EL (cell line): Measurements from ENCODE around the gene ABCB9.
A peak's percentile ranks its signal among the peaks of the same experiment; 100 is the strongest.

Source experiments
- DNase-seq: peaks from one replicate; pipeline ENCODE4 v3.0.0-alpha.2; 2016

The ABCB9 gene

DNA sequence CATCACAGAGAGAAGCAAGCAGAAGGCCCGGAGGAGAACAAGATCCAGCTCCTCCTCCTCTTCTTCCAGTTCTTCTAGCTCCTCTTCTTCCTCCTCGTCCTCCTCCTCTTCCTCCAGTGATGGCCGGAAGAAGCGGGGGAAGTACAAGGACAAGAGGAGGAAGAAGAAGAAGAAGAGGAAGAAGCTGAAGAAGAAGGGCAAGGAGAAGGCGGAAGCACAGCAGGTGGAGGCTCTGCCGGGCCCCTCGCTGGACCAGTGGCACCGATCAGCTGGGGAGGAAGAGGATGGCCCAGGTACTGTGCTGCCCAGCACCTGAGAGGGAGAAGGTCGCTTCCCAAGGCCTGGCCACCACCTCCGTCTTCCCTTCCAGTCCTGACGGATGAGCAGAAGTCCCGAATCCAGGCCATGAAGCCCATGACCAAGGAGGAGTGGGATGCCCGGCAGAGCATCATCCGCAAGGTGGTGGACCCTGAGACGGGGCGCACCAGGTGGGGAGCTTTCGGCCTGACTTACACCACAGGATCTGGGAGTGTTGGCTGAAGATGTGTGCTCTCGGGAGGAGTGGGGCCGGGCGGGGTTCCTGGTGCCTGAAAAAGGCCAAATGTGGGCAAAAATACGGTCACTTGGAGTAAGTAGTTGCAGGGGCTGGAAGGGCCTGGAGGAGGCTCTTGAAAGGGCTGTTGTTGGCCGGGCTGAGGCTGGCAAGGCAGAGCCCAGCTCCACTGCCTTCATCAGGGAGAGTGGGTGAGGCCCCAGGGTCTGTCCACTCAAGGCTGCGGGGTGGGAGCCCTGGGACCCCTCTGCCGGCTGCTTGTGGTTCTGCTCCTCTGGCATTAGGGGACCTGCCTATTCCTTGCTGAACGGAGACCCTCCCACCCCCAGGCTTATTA lies 15.6 kb upstream of the ABCB9 start:
- no peak for DNase-seq

- DNase-seq = peak; percentile 23
Observed at GRCh38 chr12:122981036-122981471, 14.8 kb upstream of the ABCB9 start.

GRCh38 chr12:122980183-122981035 lies 14.1 kb upstream of the ABCB9 start, which contains the start of gene ARL6IP4:
TSS of gene ARL6IP4 (plus strand) at chr12:122980681. CDS start at chr12:122981140, 459 bp downstream.
- DNase-seq = peak; percentile 68

- no peak for DNase-seq
Observed at GRCh38 chr12:122979908-122980182, 13.6 kb upstream of the ABCB9 start.

DNA sequence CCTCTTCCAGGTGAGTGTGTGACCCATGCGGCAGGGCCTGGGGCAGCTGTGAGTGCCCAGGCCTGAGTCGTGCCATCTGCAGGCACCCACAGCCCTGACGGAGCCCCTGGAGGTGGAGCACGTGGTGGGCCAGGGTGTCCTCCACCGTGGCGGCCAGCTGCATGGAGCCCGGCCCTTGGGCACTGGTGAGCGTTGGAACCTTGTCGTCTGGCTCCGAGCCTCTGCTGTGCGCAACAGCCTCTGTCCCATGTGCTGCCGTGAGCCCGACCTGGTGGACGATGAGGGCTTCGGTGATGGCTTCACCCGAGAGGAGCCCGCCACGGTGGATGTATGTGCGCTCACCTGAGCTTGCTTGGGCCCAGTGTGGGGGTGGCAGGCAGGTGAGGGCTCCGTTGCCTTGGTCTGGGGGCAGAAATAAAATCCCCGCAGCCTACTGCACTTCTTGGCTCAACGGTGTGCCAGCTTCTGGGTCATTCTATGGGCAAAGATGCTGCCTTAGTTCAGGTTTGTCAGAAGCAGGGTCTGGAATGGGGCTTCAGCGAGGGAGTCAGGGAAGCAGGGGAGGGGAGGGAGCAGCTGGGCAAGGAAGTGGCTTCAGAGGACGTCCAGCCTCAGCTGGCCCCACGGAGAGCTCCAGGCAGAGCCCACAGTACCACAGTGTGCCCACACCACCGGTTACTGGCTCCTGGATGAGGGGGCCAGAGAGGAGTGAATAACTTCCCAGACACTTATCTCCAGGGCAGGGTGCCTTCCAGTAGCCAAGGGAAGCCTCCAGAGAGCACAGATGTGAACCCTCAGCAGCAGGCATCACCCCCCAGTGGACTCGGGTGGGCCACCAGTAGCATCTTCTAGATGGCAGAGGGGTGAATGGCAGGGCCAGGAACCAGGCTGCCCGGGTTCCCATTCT lies 13.0 kb upstream of the ABCB9 start:
- no peak for DNase-seq

GRCh38 chr12:122978507-122978955 lies 12.3 kb upstream of the ABCB9 start:
- DNase-seq = no peak

DNA sequence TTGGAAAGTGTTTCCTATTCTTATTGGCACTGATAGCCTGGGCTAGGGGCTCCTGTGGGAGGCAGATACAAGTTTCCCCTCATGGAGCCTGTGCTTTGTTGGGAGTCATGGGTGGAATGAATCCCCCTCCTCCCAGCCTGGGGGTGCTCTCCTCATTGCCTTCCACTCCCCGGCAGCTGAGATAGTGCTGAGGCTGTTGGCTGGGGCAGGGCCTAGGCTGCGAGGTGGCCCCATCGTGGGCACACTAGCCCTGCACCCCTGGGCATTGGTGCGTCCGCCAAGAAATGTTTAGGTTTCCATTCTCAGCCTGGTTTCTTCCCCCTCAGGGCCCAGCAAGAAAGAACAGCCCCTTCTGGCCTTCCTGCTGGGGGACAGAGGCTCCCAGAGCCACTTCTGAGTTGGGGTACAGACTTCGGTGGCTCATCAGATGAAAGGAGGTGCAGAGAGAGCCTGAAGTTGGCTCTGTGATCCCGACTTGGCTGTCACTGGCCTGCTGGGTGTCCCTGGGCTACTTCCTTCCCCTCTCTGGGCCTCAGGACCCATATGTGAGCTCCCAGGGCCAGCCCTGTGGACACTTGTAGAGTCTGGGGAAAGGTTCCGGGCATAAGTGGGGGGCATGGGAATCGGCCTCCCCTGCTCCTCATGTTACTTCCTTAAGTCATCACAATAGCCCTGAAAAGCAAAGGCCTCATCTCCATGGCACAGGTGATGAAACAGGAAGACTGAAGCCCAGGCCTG lies 11.6 kb upstream of the ABCB9 start:
- no peak for DNase-seq

DNA sequence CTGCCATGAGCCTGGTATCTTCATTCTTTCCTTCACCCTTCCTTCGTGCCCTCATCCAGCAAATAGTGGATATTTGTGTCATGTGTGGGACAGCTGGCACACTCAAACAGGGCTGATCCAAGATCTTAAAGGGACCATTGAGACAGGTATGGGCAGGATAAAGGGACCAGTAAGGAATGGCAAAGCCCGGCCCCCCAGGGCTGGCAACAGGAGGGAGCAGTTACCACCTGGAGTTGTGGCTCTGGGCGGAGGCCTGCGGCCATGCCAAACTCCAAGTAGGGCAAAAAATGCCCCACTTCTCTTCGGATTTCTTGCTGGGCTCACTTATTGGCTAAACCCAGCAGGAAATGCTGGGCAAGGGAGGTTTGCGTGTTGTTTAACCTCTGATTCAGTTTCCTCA lies 10.9 kb upstream of the ABCB9 start:
- no peak for DNase-seq

DNA sequence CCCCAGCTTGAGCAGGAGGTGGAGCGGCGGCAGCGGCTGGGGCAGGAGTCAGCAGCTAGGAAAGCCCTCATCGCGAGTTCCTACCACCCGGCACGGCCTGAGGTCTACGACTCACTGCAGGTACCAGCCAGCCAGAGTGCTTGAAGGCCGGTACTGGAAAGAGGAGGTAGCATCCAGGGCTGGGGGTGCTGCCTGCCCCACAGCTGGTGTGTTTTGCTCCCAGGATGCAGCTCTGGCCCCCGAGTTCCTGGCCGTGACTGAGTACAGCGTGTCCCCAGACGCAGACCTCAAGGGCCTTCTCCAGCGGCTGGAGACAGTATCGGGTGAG lies 10.3 kb upstream of the ABCB9 start:
- DNase-seq = no peak

DNA sequence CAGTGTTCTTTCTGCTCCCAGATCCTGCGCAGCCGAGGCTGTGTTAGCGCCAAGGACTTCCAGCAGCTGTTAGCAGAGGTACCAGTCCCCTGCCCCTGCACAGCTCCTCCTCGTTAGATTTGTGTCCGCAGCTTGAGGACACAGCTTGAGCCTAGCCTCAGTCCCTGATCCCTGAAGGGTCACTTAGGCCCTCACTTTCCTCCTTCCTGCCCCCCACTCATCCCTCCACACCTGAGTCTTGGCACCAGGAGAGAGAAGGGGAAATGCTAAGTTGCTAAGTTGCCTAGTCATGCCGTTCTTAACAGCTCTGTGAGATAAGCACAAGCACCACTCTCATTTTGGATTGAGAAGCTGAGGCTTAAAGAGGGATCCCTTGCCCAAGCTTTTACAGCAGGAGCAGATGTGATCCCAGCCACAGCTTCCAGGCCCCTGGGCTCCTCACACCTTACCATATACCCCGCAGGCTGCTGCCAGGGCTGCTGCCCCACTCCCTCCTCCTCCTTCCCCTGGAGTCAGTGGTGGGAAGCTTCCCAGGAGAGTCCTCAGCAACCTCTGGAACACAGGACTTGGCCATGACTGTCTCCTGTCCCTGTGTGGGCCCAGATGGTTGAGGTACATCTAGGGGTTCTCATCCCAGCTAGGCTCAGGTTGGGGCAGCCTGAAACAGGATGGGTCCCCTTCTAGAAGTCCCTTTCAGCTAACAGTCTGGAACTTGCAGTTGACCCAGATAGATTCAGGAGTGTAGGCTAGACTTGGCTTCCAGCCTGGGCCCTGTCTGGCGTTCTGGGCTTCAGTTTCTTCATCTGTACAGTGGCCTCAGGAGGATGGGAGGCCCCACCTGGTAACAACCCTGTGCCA lies 9.8 kb upstream of the ABCB9 start:
- DNase-seq = no peak

DNA sequence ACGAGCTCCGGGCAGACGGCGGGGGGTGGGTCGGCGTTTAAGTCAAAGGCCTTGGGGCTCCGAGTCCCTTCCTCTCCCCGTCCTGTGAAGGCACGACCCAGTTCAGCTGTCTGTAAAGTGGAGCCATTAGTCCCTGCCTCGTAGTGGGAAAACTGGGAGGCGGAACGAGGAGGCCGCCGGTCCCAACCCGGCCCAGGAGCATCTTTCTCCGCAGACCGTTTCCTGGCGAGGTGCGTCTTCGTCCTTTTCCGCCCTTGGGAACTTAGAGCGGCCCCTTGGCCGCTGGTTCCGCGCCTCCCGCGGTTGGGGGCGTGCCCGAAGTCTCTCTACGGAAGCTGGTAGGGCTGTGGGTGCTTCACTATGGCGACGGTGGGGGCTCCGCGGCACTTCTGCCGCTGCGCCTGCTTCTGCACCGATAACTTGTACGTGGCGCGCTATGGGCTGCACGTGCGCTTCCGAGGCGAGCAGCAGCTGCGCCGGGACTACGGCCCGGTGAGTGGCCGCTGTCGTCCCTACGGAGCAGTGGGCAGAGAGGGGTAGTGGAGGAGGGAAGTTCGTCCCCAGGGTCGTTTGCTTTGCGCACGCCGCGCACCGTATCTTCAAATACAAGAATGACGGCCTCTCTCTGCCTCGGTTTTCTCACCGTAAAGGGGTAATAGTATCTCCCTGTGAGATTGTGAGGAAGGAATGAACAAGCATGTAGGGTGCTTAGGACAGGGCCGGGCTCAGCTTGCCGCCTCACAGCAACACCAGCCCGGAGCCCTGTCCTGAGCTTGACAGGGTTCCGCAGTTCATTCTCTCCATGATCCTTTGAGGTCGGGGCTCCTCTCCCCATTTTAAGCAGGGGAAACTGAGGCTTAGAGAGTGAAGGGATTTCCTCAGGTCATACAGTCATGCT lies 8.9 kb upstream of the ABCB9 start, which contains the start of gene OGFOD2:
TSS of gene OGFOD2 (plus strand) at position 353 of the 898 bp plus-strand sequence. CDS start at position 361, 8 bp downstream.
- peak; percentile 90 for DNase-seq

DNA sequence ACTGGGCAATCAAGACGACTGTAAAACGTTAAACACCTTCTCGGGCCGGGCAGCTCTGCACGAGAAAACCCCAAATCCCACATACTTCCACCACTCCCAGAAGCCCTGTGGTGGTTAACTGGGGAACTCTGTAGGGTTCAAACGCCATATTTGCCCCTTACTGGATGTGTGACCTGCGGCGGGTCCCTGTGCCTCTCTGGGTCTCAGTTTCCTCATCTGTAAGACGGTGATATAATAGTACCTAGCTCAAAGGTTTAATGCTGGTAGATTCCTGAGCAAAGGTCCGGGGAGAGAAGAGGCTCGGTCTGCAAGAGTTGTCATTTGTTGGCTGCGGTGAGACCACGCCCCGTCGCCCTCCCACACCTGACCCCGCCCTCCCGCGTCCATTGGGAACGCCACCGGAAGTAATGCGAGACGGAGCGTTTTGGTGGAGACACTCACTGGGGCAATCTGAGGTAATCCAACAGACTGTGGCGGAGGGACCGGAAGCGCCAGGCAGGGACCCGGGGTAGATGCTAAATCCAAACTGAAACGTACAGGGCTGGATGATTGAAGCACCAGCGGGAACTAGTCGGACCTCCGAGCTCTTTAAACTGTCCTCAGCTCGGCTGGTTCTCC lies 8.1 kb upstream of the ABCB9 start:
- DNase-seq = peak; percentile 98

GRCh38 chr12:122969676-122970075 lies 3.4 kb upstream of the ABCB9 start:
- no peak for DNase-seq

DNA sequence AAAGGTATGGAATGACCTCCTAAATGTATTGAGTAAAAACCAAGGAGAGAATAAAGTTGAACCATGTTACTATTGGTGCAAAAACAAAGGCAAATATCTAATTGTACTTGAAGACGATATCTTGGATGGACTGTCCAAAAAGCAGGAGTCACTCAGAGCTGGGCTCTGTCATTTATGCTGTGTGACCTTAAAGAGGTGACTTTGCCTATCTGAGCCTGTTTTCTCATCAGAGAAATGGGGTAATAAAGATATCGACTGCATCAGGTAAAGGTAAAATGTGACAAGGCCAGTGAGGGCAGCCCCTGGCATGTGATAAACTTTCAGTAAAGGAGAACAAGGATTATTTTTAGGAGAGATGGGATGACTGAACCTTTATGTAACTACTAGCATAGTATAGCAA lies 1.8 kb upstream of the ABCB9 start:
- no peak for DNase-seq

GRCh38 chr12:122966743-122967550 lies 684 bp upstream of the ABCB9 start:
- no peak for DNase-seq

DNA sequence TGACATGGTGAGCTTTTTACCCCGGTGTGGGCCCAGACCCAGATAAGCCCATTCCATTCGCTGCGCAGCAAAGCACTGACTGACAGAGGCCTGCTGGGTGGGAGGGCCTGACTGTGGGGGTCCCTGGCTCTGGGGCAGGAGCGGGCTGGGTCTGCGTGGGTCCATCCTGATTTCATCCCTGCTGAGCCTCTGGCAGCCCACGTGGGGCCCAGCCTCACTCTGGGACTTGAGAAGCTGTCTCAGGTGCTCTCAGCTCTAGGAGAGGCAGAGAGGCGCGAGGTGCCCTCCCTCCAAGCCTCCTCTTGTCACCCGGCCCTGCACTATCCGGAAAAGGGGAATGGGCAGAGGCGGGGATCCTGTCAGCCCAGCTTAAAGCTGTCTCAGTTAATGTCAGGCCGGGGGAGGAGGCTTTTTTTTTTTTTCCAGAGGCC lies 927 bp downstream of the ABCB9 start:
- no peak for DNase-seq

GRCh38 chr12:122964439-122965257 lies 1.6 kb downstream of the ABCB9 start:
- no peak for DNase-seq

- DNase-seq = no peak
Observed at GRCh38 chr12:122963941-122964265, 2.4 kb downstream of the ABCB9 start.
